Upper lobe of left lung (tissue), 4 donors: Measurements from ENCODE around the gene LRBA.

Source experiments
- CTCF ChIP-seq, 6 experiments: fragments of 450-650 bp in 4 of 6; fragments of 200-600 bp in 2 of 6; sonication (generic) in 2 of 6; IDR thresholded peaks; one replicate each; pipeline ENCODE4 v1.5.1; 2016 to 2019; ENCODE audit warnings: antibody characterized with exemption in 6 of 6
- POLR2A ChIP-seq, 4 donors: fragments of 450-650 bp; IDR thresholded peaks; one replicate each; pipeline ENCODE4 v1.5.1; 2016 to 2017; ENCODE audit warnings: antibody characterized with exemption in 4 of 4, mild to moderate bottlenecking in 2 of 4

GRCh38 chr4:150888217-150888616, 126.9 kb downstream of the LRBA start:
- TF ChIP-seq CTCF (IDR thresholded peaks at IDR 0.05) = no peak
- no peak for TF ChIP-seq POLR2A (IDR thresholded peaks at IDR 0.05)
